Right cardiac atrium (tissue), 5 donors: ENCODE results near the gene FAM89B. TPM values are rescaled to one million over a fixed set of nuclear protein-coding genes. Genes with fewer than 3 reads are reported as not detected.
A peak's percentile ranks its signal among the peaks of the same experiment; 100 is the strongest.

Experiments
- ATAC-seq, 2 donors: fragments of 200-7000 bp; cut with Tn5 transposase; one replicate each; pipeline versions ENCODE4 v1.8.0 to v1.9.1; 2020; ENCODE audit warnings: moderate library complexity in 2 of 2, mild to moderate bottlenecking in 1 of 2
- DNase-seq, 3 donors: peaks; one replicate each; pipeline ENCODE4 v3.0.0-alpha.2; 2020
- H3K27ac ChIP-seq: one replicate; pipeline ENCODE4 v1.5.1; 2013; ENCODE audit warnings: mild to moderate bottlenecking, low read length, control low read depth, moderate library complexity
- H3K27me3 ChIP-seq: one replicate; pipeline ENCODE4 v1.6.1; 2013; ENCODE audit not compliant: control insufficient read depth, insufficient read depth
- H3K4me1 ChIP-seq: one replicate; pipeline ENCODE4 v1.6.1; 2013; ENCODE audit warnings: low read length; ENCODE audit not compliant: control insufficient read depth, insufficient read depth
- H3K4me3 ChIP-seq: one replicate; pipeline ENCODE4 v1.5.1; 2013; ENCODE audit warnings: low read length, control low read depth
- H3K9me3 ChIP-seq: one replicate; pipeline ENCODE4 v1.6.1; 2013; ENCODE audit warnings: low read length; ENCODE audit not compliant: control insufficient read depth
- WGBS: extraction: QIAGEN DNeasy Blood & Tissue Kit; methylation state at CpG from one replicate; pipeline ENCODE4 v1.1.7; 2013; 5-methylcytosine and 5-hydroxymethylcytosine counted together
- intact Hi-C, 4 donors: fragments of 100-400 bp; cut with DNase I; formaldehyde crosslinking; loops; one replicate each; pipeline versions ENCODE4 v1.11.0 to v1.14.0; 2022 to 2023
- polyA plus RNA-seq: library from polyadenylated mRNA; stranded (reverse); fragments of 200-250 nt; gene quantifications from one replicate; pipeline ENCODE4 v1.2.3, GENCODE V29; 2013
- total RNA-seq, 4 donors: library from RNA; stranded (reverse); fragmentation: NEBNext Ultra II Directional; extraction: Animal tissue kit (Norgen Biotek cat#: 25700); gene quantifications; one replicate each; pipeline ENCODE4 v1.2.1, GENCODE V29; 2021
- donor health status: healthy with polysubstance abuse.
- donor health status: DM: no; HTN: yes; CAD: no.
- donor health status: DM: no; HTN: no; CAD: no.
- donor health status: DM: no; HTN: yes; CAD: no; lungs with severe emphysema.
- donor health status: DM: yes; HTN: yes; CAD: no.

The FAM89B gene
- total and polyA plus RNA-seq, 5 donors = 40.5 to 46.6 (median 45.5) TPM

GRCh38 chr11:65575568-65576231, 3.4 kb downstream of the FAM89B start, which contains the start of gene EHBP1L1:
EHBP1L1 (plus strand) TSS chr11:65576053; CDS start chr11:65576303, 250 bp downstream.
- intact Hi-C loops = loop anchor here in 1 of 4 donors (5.0 kb wide), 1 partner anchor 37 kb away; the partner anchor contains the start of gene MAP3K11

GRCh38 chr11:65576232-65576866, 4.0 kb downstream of the FAM89B start:
- intact Hi-C loops = loop anchor here in 1 of 4 donors (5.0 kb wide), 1 partner anchor 36 kb away; the partner anchor contains the start of gene MAP3K11
- Histone ChIP-seq H3K9me3 (no peaks in the 10 kb centered on the region), H3K27me3 (no peaks in the 10 kb centered on the region), H3K27ac (peak overlapping the region; percentile 92), H3K4me3 (peak overlapping the region; percentile 84), H3K4me1 (peaks cover 14% of the 10 kb centered on the region)
- ATAC-seq (no peak), DNase-seq (peak; percentile 57 to 82 (median 80))
- WGBS = 10% methylated on average over 26 of the region's 26 CpGs

More at GRCh38 chr11:65575568-65576231, 3.4 kb downstream of the FAM89B start, which contains the start of gene EHBP1L1:
- Histone ChIP-seq H3K27me3 (no peaks in the 10 kb centered on the region), H3K4me1 (peaks cover 14% of the 10 kb centered on the region), H3K9me3 (no peaks in the 10 kb centered on the region), H3K27ac (peak within 1 kb of the TSS; percentile 92), H3K4me3 (peak within 1 kb of the TSS; percentile 84)
- peak; percentile 81 to 93 (median 93) for DNase-seq
- 1% methylated on average over 67 of the region's 69 CpGs for WGBS
- peak; percentile 3 to 9 for ATAC-seq

GRCh38 chr11:65576867-65577755, 4.8 kb downstream of the FAM89B start:
- Histone ChIP-seq H3K4me3 (peak overlapping the region; percentile 84), H3K27ac (peak overlapping the region; percentile 92), H3K4me1 (peaks cover 9% of the 10 kb centered on the region), H3K9me3 (no peaks in the 10 kb centered on the region), H3K27me3 (no peaks in the 10 kb centered on the region)
- peak; percentile 29 to 52 for ATAC-seq
- 33% methylated on average over 18 of the region's 18 CpGs for WGBS
- peak; percentile 82 to 88 (median 84) for DNase-seq
- intact Hi-C loops = loop anchor here in 1 of 4 donors (5.0 kb wide), 1 partner anchor 35 kb away; the partner anchor contains the start of gene MAP3K11

- Histone ChIP-seq H3K27ac (peak overlapping the region; percentile 92), H3K4me1 (peaks cover 9% of the 10 kb centered on the region), H3K4me3 (no peak overlapping the region), H3K9me3 (no peaks in the 10 kb centered on the region), H3K27me3 (no peaks in the 10 kb centered on the region)
- 30% methylated on average over 8 of the region's 8 CpGs for WGBS
- ATAC-seq (no peak), DNase-seq (peak in 2 of 3 donors; percentile 65 to 72)
- intact Hi-C loops = loop anchor here in 1 of 4 donors (5.0 kb wide), 1 partner anchor 35 kb away; the partner anchor contains the start of gene MAP3K11
Observed at GRCh38 chr11:65577756-65578109, 5.4 kb downstream of the FAM89B start.

- ATAC-seq (no peak), DNase-seq (peak in 1 of 3 donors; percentile 45)
- intact Hi-C loops = loop anchor here in 1 of 4 donors (5.0 kb wide), 1 partner anchor 34 kb away; the partner anchor contains the start of gene MAP3K11
- no peak overlapping the region for H3K4me3 ChIP-seq
- H3K27ac ChIP-seq = peak overlapping the region; percentile 92
- H3K27me3 ChIP-seq = no peaks in the 10 kb centered on the region
- H3K9me3 ChIP-seq = no peaks in the 10 kb centered on the region
- H3K4me1 ChIP-seq = peaks cover 9% of the 10 kb centered on the region
- 88% methylated on average over 7 of the region's 7 CpGs for WGBS
Observed at GRCh38 chr11:65578134-65578533, 5.8 kb downstream of the FAM89B start.

GRCh38 chr11:65578667-65579066, 6.3 kb downstream of the FAM89B start:
- Histone ChIP-seq H3K4me3 (no peak overlapping the region), H3K27ac (no peak overlapping the region), H3K4me1 (peaks cover 9% of the 10 kb centered on the region), H3K27me3 (no peaks in the 10 kb centered on the region), H3K9me3 (no peaks in the 10 kb centered on the region)
- ATAC-seq (no peak), DNase-seq (no peak)
- intact Hi-C loops = loop anchor here in 1 of 4 donors (5.0 kb wide), 1 partner anchor 34 kb away; the partner anchor contains the start of gene MAP3K11
- WGBS = 68% methylated on average over 3 of the region's 3 CpGs

GRCh38 chr11:65579291-65579690, 7.0 kb downstream of the FAM89B start:
- Histone ChIP-seq H3K27me3 (no peaks in the 10 kb centered on the region), H3K9me3 (no peaks in the 10 kb centered on the region), H3K27ac (no peak overlapping the region), H3K4me3 (no peak overlapping the region), H3K4me1 (peaks cover 7% of the 10 kb centered on the region)
- intact Hi-C loops = loop anchor here in 1 of 4 donors (5.0 kb wide), 1 partner anchor 33 kb away; the partner anchor contains the start of gene MAP3K11
- DNase-seq (no peak), ATAC-seq (no peak)
- WGBS = 85% methylated on average over 4 of the region's 4 CpGs

- 89% methylated on average over 19 of the region's 19 CpGs for WGBS
- intact Hi-C loops = no loop called here
- H3K27me3 ChIP-seq = no peaks in the 10 kb centered on the region
- H3K4me1 ChIP-seq = peaks cover 7% of the 10 kb centered on the region
- no peaks in the 10 kb centered on the region for H3K9me3 ChIP-seq
- H3K4me3 ChIP-seq = no peak overlapping the region
- ATAC-seq (no peak), DNase-seq (peak in 1 of 3 donors; percentile 45)
- H3K27ac ChIP-seq = no peak overlapping the region
Observed at GRCh38 chr11:65580031-65580692, 7.8 kb downstream of the FAM89B start.

GRCh38 chr11:65580756-65581155, 8.4 kb downstream of the FAM89B start:
- peaks cover 7% of the 10 kb centered on the region for H3K4me1 ChIP-seq
- H3K9me3 ChIP-seq = no peaks in the 10 kb centered on the region
- no peak overlapping the region for H3K27ac ChIP-seq
- WGBS = 92% methylated on average over 8 of the region's 8 CpGs
- H3K4me3 ChIP-seq = no peak overlapping the region
- ATAC-seq (no peak), DNase-seq (peak in 1 of 3 donors; percentile 51)
- intact Hi-C loops = no loop called here
- H3K27me3 ChIP-seq = no peaks in the 10 kb centered on the region

GRCh38 chr11:65581928-65582327, 9.6 kb downstream of the FAM89B start:
- no peak overlapping the region for H3K4me3 ChIP-seq
- ATAC-seq (no peak), DNase-seq (peak in 1 of 3 donors; percentile 47)
- H3K4me1 ChIP-seq = peaks cover 5% of the 10 kb centered on the region
- WGBS = 91% methylated on average over 3 of the region's 3 CpGs
- intact Hi-C loops = no loop called here
- H3K27ac ChIP-seq = no peak overlapping the region
- H3K27me3 ChIP-seq = no peaks in the 10 kb centered on the region
- no peaks in the 10 kb centered on the region for H3K9me3 ChIP-seq
